Mesendoderm (in vitro differentiated cells): ENCODE data around the gene VTI1A.

Experiments used
- DNase-seq: peaks from one replicate; pipeline ENCODE4 v3.0.0; 2013
- H2AK5ac ChIP-seq: 2 replicates; pipeline ENCODE4 v1.6.1; 2013; ENCODE audit warnings: low read length, inconsistent platforms
- H2BK120ac ChIP-seq: 2 replicates; pipeline ENCODE4 v1.6.1; 2013; ENCODE audit warnings: low read depth, mild to moderate bottlenecking, low read length, moderate library complexity, mixed read lengths
- H2BK15ac ChIP-seq: replicated peaks from 2 replicates; pipeline ENCODE4 v1.6.1; 2013; ENCODE audit warnings: low read depth, mild to moderate bottlenecking, moderate library complexity
- H2BK5ac ChIP-seq: 2 replicates; pipeline ENCODE4 v1.6.1; 2013; ENCODE audit warnings: low read length, inconsistent platforms
- H3K18ac ChIP-seq: 2 replicates; pipeline ENCODE4 v1.6.1; 2013; ENCODE audit warnings: mild to moderate bottlenecking, low read length, mixed read lengths
- H3K23ac ChIP-seq: one replicate; pipeline ENCODE4 v1.6.1; 2013; ENCODE audit warnings: low read length
- H3K27ac ChIP-seq: 2 replicates; pipeline ENCODE4 v1.5.1; 2013; ENCODE audit warnings: low read depth, mild to moderate bottlenecking, inconsistent platforms, low read length, moderate library complexity
- H3K27me3 ChIP-seq: 2 replicates; pipeline ENCODE4 v1.6.1; 2013; ENCODE audit warnings: low read length, control low read depth, mild to moderate bottlenecking, inconsistent platforms; ENCODE audit not compliant: insufficient read depth, poor library complexity
- H3K36me3 ChIP-seq: 2 replicates; pipeline ENCODE4 v1.6.1; 2013; ENCODE audit warnings: low read length, inconsistent platforms; ENCODE audit not compliant: control insufficient read depth, insufficient read depth
- H3K4ac ChIP-seq: one replicate; pipeline ENCODE4 v1.6.1; 2013; ENCODE audit warnings: low read depth, mild to moderate bottlenecking, low read length, moderate library complexity
- H3K4me1 ChIP-seq: 2 replicates; pipeline ENCODE4 v1.6.1; 2013; ENCODE audit warnings: low read depth, low read length, inconsistent platforms; ENCODE audit not compliant: control insufficient read depth
- H3K4me2 ChIP-seq: 2 replicates; pipeline ENCODE4 v1.6.1; 2013; ENCODE audit warnings: low read length
- H3K4me3 ChIP-seq: 2 replicates; pipeline ENCODE4 v1.5.1; 2013; ENCODE audit warnings: mild to moderate bottlenecking, low read length
- H3K56ac ChIP-seq: one replicate; pipeline ENCODE4 v1.6.1; 2013; ENCODE audit warnings: low read length
- H3K79me1 ChIP-seq: 2 replicates; pipeline ENCODE4 v1.6.1; 2013; ENCODE audit warnings: low read length, inconsistent platforms
- H3K79me2 ChIP-seq: 2 replicates; pipeline ENCODE4 v1.6.1; 2013; ENCODE audit warnings: mild to moderate bottlenecking, low read length; ENCODE audit not compliant: control insufficient read depth, insufficient read depth
- H3K9ac ChIP-seq: 2 replicates; pipeline ENCODE4 v1.6.1; 2013; ENCODE audit warnings: low read length, inconsistent platforms
- H4K5ac ChIP-seq: one replicate; pipeline ENCODE4 v1.6.1; 2013; ENCODE audit warnings: low read length
- H4K8ac ChIP-seq: one replicate; pipeline ENCODE4 v1.6.1; 2013; ENCODE audit warnings: low read depth, mild to moderate bottlenecking, control low read depth, low read length, moderate library complexity
- WGBS: extraction: QIAGEN DNeasy Blood & Tissue Kit; methylation state at CpG from one replicate; pipeline ENCODE4 v1.1.7; 2013; ENCODE audit warnings: low lambda C conversion rate, missing lambda C conversion rate; ENCODE audit not compliant: insufficient coverage; ENCODE audit errors: extremely low coverage; 5-methylcytosine and 5-hydroxymethylcytosine counted together

The VTI1A gene

DNA sequence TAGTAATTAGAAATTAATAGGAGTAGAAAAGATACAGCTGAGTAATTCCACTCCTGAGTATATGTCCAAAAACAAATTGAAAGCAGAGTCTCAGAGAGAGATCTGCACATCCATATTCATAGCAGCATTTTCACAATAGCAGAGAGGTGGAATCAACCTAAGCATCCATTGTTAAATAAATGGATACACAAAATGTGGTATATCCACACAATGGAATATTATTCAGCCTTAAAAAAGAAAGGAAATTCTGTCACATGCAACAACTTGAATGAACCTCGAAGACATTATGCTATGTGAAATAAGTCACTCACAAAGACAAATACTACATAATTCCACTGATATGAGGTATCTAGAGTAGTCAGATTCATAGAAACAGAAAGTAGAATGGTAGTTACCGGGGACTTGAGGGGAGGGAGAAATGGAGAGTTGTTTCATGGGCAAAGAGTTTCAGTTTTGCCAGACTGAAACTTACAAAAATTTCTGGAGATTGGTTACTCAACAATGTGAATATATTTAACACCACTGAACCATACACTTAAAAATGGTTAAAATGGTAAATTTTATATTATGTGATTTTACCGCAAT is 18.4 kb downstream of the VTI1A start:
- peaks cover 3% of the 10 kb centered on the region for H3K79me1 ChIP-seq
- no peaks in the 10 kb centered on the region for H3K27me3 ChIP-seq
- H2BK5ac ChIP-seq, result no peak overlapping the region
- H3K23ac ChIP-seq, result no peak overlapping the region
- DNase-seq, result no peak
- H3K4ac ChIP-seq, result no peak overlapping the region
- no peak overlapping the region for H2AK5ac ChIP-seq
- H2BK15ac ChIP-seq, result no peak overlapping the region
- no peak overlapping the region for H3K27ac ChIP-seq
- no CpG with 5 or more reads among the region's 3 CpGs for WGBS
- no peak overlapping the region for H2BK120ac ChIP-seq
- H3K79me2 ChIP-seq, result no peaks in the 10 kb centered on the region
- H3K36me3 ChIP-seq, result no peaks in the 10 kb centered on the region
- no peak overlapping the region for H3K4me2 ChIP-seq
- H3K18ac ChIP-seq, result no peak overlapping the region
- no peak overlapping the region for H4K8ac ChIP-seq
- H3K4me1 ChIP-seq, result no peaks in the 10 kb centered on the region
- H4K5ac ChIP-seq, result no peak overlapping the region
- no peak overlapping the region for H3K9ac ChIP-seq
- H3K56ac ChIP-seq, result no peak overlapping the region
- H3K4me3 ChIP-seq, result no peak overlapping the region

DNA sequence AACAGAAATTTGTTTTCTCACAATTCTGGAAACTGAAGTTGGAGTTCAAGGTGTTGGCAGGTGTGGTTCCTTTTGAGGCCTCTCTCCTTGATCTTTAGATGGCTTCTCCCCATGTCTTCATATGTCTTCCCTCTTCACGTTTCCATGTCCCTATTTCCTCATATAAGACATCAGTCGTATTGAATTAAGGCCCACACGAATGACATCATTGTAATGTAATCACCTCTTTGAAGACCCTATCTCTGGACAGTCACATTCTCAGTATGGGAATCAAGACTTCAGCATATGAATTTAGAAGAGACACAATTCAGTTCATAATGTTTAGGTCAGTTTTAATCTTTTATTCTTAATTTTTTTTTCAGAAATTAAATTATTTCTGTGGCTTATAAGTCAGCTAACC is 19.8 kb downstream of the VTI1A start:
- no peak overlapping the region for H3K4me3 ChIP-seq
- no peaks in the 10 kb centered on the region for H3K27me3 ChIP-seq
- DNase-seq, result no peak
- no peak overlapping the region for H4K8ac ChIP-seq
- H3K36me3 ChIP-seq, result no peaks in the 10 kb centered on the region
- H3K27ac ChIP-seq, result no peak overlapping the region
- H3K23ac ChIP-seq, result no peak overlapping the region
- no peak overlapping the region for H3K18ac ChIP-seq
- no peak overlapping the region for H3K9ac ChIP-seq
- H4K5ac ChIP-seq, result no peak overlapping the region
- no peak overlapping the region for H3K4ac ChIP-seq
- H3K4me2 ChIP-seq, result no peak overlapping the region
- no peak overlapping the region for H3K56ac ChIP-seq
- no peaks in the 10 kb centered on the region for H3K4me1 ChIP-seq
- H2BK5ac ChIP-seq, result no peak overlapping the region
- WGBS, result no CpG with 5 or more reads among the region's 3 CpGs
- no peak overlapping the region for H2AK5ac ChIP-seq
- peaks cover 3% of the 10 kb centered on the region for H3K79me1 ChIP-seq
- no peak overlapping the region for H2BK120ac ChIP-seq
- H2BK15ac ChIP-seq, result no peak overlapping the region
- H3K79me2 ChIP-seq, result no peaks in the 10 kb centered on the region

DNA sequence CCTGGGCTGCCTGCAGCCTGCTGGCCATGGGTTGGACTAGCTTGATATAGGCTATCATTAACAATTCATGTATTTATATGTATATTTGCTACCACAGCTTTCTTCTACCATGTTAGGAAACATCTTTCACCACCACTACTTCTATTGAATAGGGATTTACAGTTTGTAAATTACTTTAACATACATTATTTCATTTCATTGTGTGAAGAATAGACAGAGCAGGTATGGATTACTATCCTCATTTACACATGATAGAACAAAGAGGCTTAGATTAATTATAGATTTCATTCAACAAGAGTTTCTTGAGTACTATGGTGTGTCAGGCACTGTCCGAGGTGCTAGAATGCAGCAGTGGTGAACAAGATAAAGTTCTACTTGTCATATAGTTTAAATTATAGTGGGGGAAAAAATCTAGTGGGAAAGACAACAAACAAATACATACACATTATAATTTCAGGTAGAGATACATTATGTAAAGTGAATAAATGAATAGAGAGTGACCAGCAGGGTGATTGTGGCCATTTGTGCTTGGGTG is 20.6 kb downstream of the VTI1A start:
- H4K5ac ChIP-seq, result no peak overlapping the region
- no peak overlapping the region for H3K4ac ChIP-seq
- DNase-seq, result no peak
- H2BK120ac ChIP-seq, result no peak overlapping the region
- H3K27ac ChIP-seq, result no peak overlapping the region
- H3K79me1 ChIP-seq, result peaks cover 5% of the 10 kb centered on the region
- no peaks in the 10 kb centered on the region for H3K36me3 ChIP-seq
- no peak overlapping the region for H3K4me2 ChIP-seq
- no peak overlapping the region for H3K18ac ChIP-seq
- no peaks in the 10 kb centered on the region for H3K4me1 ChIP-seq
- H3K9ac ChIP-seq, result no peak overlapping the region
- no peak overlapping the region for H3K23ac ChIP-seq
- no peak overlapping the region for H3K4me3 ChIP-seq
- H3K79me2 ChIP-seq, result no peaks in the 10 kb centered on the region
- no CpG with 5 or more reads among the region's 1 CpG for WGBS
- no peak overlapping the region for H3K56ac ChIP-seq
- H2BK5ac ChIP-seq, result no peak overlapping the region
- H2AK5ac ChIP-seq, result no peak overlapping the region
- no peak overlapping the region for H4K8ac ChIP-seq
- H2BK15ac ChIP-seq, result no peak overlapping the region
- no peaks in the 10 kb centered on the region for H3K27me3 ChIP-seq

DNA sequence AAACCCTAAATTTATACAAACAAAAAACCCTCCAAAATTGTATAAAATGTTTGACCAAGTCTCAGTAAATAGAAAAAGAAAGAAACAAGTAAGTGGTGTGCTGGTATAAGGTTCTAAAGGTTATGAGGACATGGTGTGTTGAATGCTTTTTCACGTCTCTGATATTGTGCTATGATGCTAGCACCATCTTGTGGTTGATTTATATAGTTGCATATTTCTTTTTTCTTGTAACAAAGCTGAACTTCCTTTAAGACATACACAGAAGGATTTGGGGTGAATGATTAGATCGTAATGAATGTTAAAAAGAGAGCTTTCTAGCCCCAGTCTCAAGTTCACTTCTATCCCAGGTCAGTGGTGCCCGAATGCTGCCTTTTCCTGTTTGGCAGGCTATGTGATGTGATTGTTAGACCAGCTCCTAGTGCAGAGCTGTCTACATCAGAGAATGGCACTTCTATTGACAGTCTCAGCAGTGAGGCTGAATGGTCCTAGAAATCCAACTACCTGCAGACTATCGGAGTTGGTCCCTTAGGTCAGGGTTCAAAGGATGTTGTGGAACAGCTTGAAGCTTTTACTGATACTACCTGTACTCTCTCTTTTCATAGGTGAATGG is 25.0 kb downstream of the VTI1A start:
- H3K79me1 ChIP-seq, result peaks cover 5% of the 10 kb centered on the region
- no peak overlapping the region for H2BK5ac ChIP-seq
- H3K36me3 ChIP-seq, result no peaks in the 10 kb centered on the region
- no CpG with 5 or more reads among the region's 4 CpGs for WGBS
- no peak overlapping the region for H3K23ac ChIP-seq
- H3K4me2 ChIP-seq, result no peak overlapping the region
- H2BK120ac ChIP-seq, result no peak overlapping the region
- H3K27ac ChIP-seq, result no peak overlapping the region
- H2AK5ac ChIP-seq, result no peak overlapping the region
- no peak overlapping the region for H3K4ac ChIP-seq
- no peaks in the 10 kb centered on the region for H3K79me2 ChIP-seq
- no peaks in the 10 kb centered on the region for H3K4me1 ChIP-seq
- no peak overlapping the region for H3K9ac ChIP-seq
- peak; percentile 59 for DNase-seq
- no peak overlapping the region for H2BK15ac ChIP-seq
- H3K4me3 ChIP-seq, result no peak overlapping the region
- H4K5ac ChIP-seq, result no peak overlapping the region
- no peak overlapping the region for H3K56ac ChIP-seq
- H3K18ac ChIP-seq, result no peak overlapping the region
- H4K8ac ChIP-seq, result no peak overlapping the region
- no peaks in the 10 kb centered on the region for H3K27me3 ChIP-seq

GRCh38 chr10:112475575-112476218 is 28.7 kb downstream of the VTI1A start:
- Histone ChIP-seq H3K27ac (no peak overlapping the region), H3K56ac (no peak overlapping the region), H3K9ac (no peak overlapping the region), H3K18ac (no peak overlapping the region), H4K8ac (no peak overlapping the region), H3K4ac (no peak overlapping the region), H3K79me2 (no peaks in the 10 kb centered on the region), H3K79me1 (peaks cover 5% of the 10 kb centered on the region), H3K36me3 (no peaks in the 10 kb centered on the region), H2BK15ac (no peak overlapping the region), H2AK5ac (no peak overlapping the region), H3K4me2 (no peak overlapping the region), H3K23ac (no peak overlapping the region), H3K4me1 (no peaks in the 10 kb centered on the region), H4K5ac (no peak overlapping the region), H3K4me3 (no peak overlapping the region), H2BK5ac (no peak overlapping the region), H3K27me3 (no peaks in the 10 kb centered on the region), H2BK120ac (no peak overlapping the region)
- WGBS, result no CpG with 5 or more reads among the region's 3 CpGs
- DNase-seq, result no peak
